ENCODE results near the gene PCDH7. TPM values are rescaled to one million over a fixed set of nuclear protein-coding genes. Genes with fewer than 3 reads are reported as not detected.

PCDH7 gene
- total RNA-seq, 1 experiment from 2014 or later, result 36.8 TPM

DNA sequence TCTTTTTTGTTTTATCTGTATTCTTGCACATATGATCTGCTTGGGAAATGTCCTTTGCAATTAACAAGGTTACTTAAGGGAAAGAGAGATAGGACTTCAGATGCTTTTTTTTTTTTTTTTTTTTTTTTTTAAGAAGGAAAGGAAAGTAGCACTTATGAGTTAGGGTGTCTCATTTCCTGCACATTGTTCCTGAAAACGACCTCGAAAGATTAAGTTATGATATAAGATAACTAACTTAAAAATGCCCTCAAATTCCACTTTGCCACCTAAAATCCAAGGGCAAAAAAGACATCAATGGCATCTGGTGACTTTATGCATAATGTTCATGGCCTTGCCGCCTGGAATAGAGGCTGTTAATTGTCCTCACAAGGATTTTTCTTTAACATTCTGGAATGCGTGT is 44.9 kb downstream of the PCDH7 start:
- in situ Hi-C loops (cut with HindIII; ENCODE audit: low pct_unique_long_range_greater_than_20kb, low sequenced_read_pairs), result no loop called here
- DNase-seq (ENCODE audit: low read depth, low spot score), result no peak

DNA sequence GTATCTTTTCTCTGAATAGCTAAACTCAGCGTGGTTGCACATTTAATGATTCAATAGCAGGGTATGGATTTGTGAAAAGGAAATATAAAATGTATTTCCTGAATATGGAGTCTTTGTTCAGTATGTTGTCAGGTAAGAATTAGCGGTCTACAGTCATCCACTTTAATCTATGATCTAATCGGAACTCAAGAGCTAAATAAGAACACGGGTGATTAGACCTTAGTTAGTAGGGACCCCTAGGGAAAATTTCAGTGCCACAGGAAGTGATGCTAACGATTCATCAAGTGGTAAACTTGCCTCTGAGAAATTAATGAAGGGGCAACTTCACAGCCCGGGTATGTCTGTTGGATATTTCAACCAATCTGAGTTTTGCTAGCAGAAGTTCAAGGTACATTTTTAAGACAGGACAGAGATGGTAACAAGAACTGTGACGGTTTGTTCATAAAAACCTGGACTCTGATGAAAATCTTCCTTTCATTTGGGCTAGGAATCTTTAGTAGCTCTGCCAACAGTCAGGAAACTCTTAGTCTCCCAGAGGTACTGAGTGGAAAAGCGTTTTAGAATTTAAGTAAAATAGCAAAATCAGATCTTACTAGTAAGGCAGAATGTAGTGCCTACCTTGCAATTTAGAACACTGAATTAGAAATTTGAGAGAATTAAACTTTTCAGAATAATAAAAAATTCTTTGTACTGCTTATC is 47.1 kb downstream of the PCDH7 start:
- in situ Hi-C loops (cut with HindIII; ENCODE audit: low pct_unique_long_range_greater_than_20kb, low sequenced_read_pairs), result no loop called here
- DNase-seq (ENCODE audit: low read depth, low spot score), result no peak

DNA sequence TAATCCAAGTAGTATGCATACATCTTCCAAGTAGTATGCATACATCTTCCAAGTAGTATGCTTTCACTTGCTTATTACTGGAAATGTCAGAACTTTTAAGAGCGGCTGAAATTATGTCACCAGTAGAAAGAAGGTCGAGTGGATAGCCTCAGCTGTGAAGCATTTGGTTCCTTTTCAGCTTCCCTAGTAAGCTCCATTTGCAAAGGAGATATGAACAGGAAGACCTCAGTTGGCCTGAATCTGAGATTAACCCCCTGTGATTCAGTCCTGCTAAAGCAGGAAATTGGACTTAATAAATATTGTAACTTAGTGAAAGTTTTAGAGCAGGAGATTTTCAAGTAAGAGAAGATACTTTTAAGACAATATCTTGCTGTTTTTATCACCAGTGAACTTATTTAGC is 48.1 kb downstream of the PCDH7 start:
- in situ Hi-C loops (cut with HindIII; ENCODE audit: low pct_unique_long_range_greater_than_20kb, low sequenced_read_pairs), result no loop called here
- DNase-seq (ENCODE audit: low read depth, low spot score), result no peak

DNA sequence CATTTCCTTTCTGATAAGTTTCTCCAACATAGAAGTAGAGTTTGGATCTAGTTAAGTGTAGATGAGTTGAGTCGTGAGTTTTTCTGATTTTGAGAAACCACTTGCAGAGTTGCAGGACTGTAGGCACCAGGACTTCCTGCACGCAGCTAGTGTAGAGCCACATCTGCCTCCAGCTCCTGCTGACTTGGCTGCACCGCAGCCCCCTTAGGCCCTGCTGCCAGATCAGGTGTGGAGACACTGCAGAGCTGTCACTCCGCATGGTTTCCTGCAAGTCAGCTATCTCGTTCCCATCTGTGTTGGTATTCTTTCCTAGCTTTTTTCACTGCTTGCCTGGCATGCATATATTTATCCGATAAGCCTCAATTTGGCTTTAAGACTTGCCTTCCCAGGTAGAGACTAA is 48.9 kb downstream of the PCDH7 start:
- no peak for DNase-seq (ENCODE audit: low read depth, low spot score)
- in situ Hi-C loops (cut with HindIII; ENCODE audit: low pct_unique_long_range_greater_than_20kb, low sequenced_read_pairs), result no loop called here

GRCh38 chr4:30770049-30770549 is 49.9 kb downstream of the PCDH7 start:
- peak; percentile 16 for DNase-seq (ENCODE audit: low read depth, low spot score)
- in situ Hi-C loops (cut with HindIII; ENCODE audit: low pct_unique_long_range_greater_than_20kb, low sequenced_read_pairs), result no loop called here

DNA sequence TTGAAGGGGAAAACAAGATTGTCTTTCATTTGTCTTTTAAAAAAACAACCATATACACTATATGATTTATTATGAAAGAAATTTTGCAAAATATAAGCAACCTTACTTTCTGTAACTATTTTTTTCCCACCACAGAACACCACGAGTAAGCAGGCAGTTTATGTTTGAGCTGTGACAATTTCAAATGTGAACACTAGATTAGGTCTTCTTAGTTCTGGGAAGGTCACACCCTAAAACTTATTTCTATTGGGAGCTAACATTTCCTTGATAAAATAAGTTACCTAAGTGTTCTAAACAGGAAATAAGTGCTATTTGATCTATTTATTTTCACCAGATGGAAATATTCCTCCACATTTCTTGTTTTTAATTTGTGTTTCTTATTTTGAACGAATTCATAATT is 50.6 kb downstream of the PCDH7 start:
- in situ Hi-C loops (cut with HindIII; ENCODE audit: low pct_unique_long_range_greater_than_20kb, low sequenced_read_pairs), result no loop called here
- no peak for DNase-seq (ENCODE audit: low read depth, low spot score)

DNA sequence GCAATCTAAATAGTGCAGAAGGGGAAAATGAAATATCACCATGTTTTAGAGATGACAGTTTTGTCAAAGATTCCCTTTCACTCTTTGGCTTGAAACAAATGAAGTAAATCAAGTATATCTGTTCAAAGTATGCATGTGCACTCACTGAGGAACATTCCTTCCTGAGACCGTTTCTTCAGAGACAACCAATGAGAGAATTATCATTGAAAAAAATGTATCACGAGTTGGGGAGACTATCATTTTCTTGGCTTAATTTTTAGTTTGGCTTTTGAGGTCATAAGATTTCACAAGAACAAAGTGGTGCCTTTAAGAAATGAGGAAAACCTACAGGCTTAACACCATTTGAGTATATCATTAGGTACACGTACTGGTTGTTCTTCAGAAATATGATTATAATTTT is 56.3 kb downstream of the PCDH7 start:
- no peak for DNase-seq (ENCODE audit: low read depth, low spot score)
- in situ Hi-C loops (cut with HindIII; ENCODE audit: low pct_unique_long_range_greater_than_20kb, low sequenced_read_pairs), result no loop called here

- no peak for DNase-seq (ENCODE audit: low read depth, low spot score)
- in situ Hi-C loops (cut with HindIII; ENCODE audit: low pct_unique_long_range_greater_than_20kb, low sequenced_read_pairs), result no loop called here
These were observed 56.8 kb downstream of the PCDH7 start for GRCh38 chr4:30776921-30777415.
